Thyroid gland (tissue), 4 donors: ENCODE measurements around the gene TNN.

Experiments
- POLR2A ChIP-seq, 2 donors: fragments of 450-650 bp; IDR thresholded peaks; one replicate each; pipeline ENCODE4 v1.6.1; 2017; ENCODE audit warnings: antibody characterized with exemption in 2 of 2, mild to moderate bottlenecking in 2 of 2, moderate library complexity in 1 of 2
- TF ChIP-seq, protein P1 (sequence below), 6 experiments: fragments of 200-600 bp in 3 of 6; fragments of 450-650 bp in 3 of 6; sonication (generic) in 3 of 6; IDR thresholded peaks; one replicate each; pipeline ENCODE4 v1.5.1; 2016 to 2019; ENCODE audit warnings: antibody characterized with exemption in 6 of 6, mild to moderate bottlenecking in 2 of 6, inconsistent platforms in 1 of 6, moderate library complexity in 1 of 6

DNA sequence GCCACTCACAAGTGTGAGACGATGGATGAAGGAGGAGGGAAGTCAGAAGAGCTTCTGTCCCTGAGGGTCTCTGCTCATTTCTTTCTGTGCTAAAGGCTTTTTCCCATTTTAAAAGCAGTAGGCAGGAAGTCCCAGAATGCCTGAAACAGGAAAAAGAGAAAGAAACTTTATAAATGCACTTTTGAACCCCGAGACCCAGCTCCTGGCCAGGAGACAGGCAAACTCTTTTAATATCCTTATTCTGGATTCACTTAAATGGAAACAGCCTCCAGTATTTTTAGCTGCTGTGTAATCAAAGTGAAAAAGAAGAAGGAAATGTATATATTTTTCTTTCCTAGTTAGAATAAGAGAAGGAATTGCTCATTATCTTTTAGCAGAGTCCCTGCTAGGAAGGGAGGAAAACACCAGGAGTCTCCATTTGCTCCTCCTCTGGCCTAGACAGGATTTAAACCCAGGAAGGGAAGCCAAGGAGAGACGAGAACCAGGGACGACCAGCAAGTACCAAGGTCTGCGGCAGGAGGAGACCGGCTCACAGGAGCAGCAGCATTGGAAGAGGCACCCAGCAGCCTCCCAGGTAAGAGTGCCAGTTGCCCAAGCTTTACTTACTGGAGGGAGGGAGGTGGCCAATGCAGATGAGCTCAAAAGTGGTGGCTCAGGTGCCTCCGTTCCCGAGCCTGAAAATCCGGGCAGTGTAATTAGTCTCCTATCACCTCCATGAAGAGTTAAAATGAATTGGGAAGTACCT lies at the start of gene TNN:
- TF ChIP-seq, protein P1, sequence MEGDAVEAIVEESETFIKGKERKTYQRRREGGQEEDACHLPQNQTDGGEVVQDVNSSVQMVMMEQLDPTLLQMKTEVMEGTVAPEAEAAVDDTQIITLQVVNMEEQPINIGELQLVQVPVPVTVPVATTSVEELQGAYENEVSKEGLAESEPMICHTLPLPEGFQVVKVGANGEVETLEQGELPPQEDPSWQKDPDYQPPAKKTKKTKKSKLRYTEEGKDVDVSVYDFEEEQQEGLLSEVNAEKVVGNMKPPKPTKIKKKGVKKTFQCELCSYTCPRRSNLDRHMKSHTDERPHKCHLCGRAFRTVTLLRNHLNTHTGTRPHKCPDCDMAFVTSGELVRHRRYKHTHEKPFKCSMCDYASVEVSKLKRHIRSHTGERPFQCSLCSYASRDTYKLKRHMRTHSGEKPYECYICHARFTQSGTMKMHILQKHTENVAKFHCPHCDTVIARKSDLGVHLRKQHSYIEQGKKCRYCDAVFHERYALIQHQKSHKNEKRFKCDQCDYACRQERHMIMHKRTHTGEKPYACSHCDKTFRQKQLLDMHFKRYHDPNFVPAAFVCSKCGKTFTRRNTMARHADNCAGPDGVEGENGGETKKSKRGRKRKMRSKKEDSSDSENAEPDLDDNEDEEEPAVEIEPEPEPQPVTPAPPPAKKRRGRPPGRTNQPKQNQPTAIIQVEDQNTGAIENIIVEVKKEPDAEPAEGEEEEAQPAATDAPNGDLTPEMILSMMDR (IDR thresholded peaks at IDR 0.05) = no peak
- no peak for TF ChIP-seq POLR2A (IDR thresholded peaks at IDR 0.05)
